HG02938 (cell line): ENCODE results near the gene KRTAP12-4.
"Not testable (repeated sequence)": the region's sequence is repeated elsewhere in the genome, so short reads cannot be mapped to it uniquely, and the experiment has no call there.

ENCODE experiments used
- ATAC-seq: cut with Tn5 transposase; IDR thresholded peaks from one replicate; pipeline ENCODE4 v1.9.1; 2021; ENCODE audit warnings: mild to moderate bottlenecking, moderate library complexity; ENCODE audit not compliant: unreplicated experiment

Gene KRTAP12-4

DNA sequence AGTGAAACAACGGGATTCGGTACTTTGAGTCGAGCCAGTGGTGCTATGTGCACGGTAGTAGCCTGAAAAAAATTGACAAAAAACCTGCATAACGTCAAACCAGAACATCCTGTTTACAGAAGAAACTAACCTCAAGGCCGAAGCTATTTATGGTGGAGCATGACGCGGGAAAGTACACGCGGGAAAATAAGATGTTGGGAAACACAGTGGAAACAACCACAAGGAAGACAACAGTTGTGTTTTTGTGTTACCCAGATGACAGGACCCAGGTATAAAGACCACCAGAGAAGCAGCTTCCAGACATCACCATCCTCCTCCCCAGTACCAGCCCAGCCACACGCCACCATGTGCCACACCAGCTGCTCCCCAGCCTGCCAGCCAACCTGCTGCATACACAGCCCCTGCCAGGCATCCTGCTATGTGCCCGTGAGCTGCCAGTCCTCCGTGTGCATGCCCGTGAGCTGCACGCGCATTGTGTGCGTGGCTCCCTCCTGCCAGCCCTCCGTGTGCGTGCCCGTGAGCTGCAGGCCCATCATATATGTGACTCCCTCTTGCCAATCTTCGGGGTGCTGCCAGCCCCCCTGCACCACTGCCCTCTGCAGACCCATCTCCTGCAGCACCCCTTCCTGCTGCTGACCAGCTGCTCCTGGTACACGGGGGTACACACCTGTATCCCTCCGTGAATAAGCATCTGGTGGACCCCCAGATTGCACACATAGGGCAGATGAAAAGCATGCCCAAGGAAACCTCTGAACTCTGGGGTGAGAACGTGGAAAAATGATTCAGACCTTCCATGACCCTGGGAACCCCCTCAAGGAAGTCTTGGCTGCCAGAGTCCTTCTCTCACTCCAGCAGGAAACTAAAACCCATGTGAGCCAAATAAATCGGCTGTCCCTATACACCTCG is 3.4 kb upstream of the KRTAP12-4 start, which contains the start of gene KRTAP12-3:
Gene KRTAP12-3 (plus strand): TSS at position 298 of the 906 bp plus-strand sequence. CDS start 48 bp downstream, at position 346.
- no peak for ATAC-seq

DNA sequence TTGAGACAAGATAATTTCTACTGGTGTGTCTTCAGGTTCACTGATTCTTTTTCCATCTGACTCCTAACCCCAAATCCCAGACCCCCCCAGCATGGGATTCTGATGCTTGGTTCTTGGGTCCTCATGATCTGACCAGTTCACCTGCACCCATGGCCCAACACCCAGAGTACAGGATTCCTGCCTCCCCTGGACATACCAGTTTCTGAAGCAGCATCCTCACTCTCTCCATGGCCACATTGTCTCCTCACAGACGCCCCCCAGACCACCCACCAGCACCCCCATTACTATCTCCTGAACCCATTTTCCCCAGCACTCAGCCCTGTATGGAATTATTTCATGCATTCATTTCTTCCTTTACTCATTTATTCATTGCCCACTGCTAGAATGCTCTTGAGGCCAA is 2.4 kb upstream of the KRTAP12-4 start:
- no peak for ATAC-seq

DNA sequence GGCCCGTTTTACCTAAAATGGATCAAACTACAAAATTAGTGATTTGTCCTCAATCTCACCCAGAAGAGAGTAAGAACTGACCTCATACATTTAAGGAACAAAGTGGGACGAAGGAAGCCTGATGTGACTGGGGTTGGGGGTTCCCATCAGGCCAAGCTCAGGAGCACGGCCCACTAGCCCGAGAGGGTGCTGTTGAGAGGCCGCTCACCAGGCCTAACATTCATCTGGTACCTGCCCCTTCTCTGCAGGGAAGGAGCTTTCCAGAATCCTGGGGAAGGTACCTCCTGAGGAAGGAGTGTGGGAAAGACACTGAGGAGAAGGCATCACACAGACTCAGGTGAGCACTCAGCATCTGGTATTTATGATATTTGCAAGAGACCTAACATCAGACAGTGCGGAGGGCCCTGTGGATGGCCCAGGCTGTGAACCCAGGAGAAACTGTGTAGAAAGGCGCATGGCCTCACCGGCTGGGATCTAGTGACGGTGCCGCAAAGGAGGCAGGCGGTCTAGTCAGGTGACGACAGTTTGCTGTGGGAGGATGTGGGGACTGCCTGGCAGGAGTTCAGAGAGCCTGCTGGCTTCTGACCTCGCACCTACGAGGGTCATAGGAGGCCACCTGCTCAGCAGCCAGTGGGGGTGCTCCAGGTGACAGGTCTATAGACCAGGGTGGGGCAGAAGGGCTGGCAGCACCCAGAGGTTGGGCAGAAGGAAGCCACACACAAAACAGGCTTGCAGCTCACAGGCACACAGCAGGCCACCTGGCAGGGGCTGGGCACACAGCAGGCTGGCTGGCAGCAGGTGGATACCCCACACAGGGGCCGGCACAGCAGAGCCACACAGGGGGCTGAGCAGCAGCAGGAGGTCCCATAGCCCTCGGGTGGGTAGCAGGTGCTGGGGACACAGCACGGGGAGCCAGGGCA is 543 bp downstream of the KRTAP12-4 start:
- ATAC-seq, result no peak

DNA sequence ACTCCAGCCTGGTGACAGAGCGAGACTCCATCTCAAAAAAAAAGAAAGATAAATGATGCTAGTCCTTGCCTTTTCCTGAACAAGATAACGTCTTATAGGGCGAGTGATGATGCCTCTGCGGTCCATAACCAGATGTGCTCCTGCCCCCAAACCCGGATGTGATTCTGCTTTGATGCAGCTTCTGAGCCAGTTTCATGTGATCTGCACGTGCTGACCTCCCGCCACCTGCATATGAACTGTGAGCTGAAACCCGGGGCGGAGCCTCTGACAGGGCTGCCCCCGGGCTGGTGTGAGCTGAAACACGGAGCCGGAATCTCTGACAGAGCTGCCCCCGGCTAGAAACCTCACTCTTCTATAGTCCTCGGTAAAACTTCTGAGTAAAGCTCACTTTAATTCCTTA is 1.3 kb downstream of the KRTAP12-4 start:
- no peak for ATAC-seq

DNA sequence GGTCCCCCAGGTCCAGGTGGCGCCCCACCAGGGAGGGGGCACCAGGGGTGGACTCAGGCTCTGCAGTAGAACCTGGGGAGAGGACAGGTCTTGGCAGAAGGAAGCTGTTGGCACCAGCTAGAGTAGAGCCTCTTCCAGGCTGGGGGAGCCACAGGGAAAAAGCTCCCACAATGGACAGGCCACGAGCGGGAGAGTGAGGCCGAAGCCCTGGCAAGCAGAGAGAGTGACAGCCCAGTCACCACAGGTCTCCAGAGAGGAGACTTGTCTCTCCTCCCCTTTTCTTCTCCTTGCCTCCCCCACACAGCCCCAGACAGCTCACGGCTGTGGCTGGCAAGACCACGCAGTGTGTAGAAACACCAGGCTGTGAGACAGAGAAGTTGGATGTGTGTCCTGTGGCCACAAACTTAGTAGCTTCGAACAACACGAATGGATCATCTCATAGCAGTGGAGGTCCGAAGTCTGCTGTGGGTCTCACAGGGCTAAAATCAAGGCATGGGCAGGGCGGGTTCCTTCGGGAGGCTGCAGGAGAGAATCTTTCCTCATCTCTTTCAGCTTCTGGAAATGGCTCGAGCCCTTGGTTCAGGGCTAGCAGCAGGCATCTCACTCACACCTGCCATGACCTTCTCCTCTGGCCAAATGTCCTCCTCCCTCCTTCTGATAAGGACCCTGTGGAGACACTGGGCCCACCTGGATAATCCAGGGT is 3.3 kb downstream of the KRTAP12-4 start:
- ATAC-seq, result no peak

DNA sequence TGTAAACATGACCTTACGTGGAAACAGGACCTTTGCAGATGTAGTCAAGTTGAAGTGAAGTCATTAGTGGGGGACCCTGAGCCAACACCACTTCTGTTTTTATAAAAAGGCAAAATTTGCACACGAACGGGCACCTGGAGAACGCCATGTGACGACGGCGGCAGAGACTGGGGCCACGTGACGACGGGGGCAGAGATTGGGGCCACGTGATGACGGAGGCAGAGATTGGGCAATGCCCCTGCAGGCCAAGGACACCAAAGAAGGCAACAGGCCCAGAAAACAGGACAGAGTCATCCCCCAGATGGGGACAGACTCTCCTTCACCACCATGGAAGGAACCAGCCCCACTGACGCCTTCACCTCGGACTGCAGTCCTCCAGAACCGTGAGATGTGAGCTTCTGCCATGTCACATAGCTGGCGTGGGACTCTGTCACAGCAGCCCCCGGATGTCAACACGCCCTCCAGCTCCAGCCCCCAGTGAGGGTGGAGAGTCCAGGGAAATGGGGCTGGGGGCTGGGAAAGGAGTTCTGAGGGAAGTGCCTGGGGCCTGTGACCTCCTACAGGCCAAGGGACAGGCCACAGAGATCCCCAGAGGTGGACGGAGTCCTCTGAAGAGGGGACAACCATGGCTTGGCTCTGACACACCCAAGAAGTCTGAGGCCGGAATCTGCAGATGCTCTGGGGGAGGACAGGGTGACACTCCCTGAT is 4.0 kb downstream of the KRTAP12-4 start:
- ATAC-seq, result no peak

DNA sequence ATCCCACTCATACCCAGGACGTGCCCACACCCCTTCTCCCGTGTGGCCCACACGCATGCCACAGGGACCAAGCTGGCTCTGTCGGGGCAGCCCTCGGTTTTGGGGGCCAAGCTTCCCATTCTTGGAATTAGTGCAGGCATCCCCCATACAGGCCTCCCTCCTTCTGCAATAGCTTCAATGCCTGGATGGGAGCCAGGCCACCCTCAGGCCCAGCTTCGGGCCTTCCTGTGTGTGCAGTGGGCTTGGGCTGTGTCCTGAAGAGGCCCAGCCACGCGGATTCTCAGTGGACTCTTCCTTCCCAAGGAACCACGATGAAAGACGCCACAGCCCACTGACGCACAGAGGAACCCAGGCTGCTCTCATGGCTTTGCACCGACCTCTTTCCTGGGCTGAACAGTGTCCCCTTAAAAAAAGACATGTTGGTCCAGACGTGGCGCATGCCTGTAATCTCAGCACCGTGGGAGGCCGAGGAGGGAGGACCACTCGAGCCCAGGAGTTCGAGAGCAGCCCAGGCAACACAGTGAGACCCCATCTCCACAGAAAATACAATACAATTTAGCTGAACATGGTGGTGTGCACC is 4.8 kb downstream of the KRTAP12-4 start:
- no peak for ATAC-seq

DNA sequence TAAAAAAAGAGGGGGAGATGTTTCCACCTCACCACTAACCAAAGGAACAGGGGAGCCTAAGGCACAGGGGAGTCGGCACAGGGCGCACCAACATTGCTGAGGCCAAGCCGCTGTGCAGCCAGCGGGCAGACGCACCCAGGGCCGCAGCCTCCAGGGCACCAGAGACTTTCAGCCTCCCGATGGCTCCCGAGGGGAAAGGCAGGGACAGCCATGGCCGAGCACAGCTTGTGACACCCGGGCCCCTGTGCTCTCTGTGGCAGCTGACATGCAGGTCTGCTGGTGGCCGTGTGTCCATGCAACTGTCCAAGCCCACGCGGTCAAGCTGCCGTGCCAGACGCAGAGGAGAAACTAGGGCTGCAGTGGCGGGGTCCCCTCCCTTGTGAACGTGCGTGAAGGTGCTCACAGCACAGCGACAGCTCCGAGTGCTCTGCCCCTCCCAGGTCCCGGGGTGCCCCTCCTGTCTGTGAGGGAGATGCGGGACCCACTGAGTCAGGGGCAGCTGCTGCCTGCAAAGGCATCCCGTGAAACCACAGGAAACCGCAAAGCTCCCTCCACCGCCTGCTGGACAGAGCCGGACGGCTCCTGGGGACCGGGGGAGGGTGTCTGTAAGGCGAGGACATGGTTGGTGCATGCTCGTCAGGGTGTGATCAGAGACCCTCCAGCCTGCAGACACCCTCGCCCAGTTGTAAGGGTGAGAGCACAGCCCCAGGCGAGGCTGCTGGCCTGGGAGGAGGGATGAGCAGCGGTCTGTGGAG is 5.7 kb downstream of the KRTAP12-4 start:
- ATAC-seq, result no peak

DNA sequence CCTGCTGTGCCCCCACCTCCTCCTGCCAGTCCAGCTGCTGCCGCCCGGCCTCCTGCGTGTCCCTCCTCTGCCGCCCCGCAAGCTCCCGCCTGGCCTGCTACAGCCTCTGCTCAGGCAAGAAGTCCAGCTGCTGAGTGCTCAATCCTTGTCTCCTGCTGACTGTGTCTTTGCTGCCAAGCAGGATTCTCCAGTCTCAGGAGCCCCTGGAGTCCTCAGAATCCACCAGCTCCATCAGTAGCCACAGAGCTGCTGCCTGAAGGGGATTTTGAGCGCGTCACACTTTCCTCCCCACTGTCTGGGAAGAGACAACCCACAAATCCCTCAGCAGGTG is 7.3 kb downstream of the KRTAP12-4 start:
- ATAC-seq, result no peak

DNA sequence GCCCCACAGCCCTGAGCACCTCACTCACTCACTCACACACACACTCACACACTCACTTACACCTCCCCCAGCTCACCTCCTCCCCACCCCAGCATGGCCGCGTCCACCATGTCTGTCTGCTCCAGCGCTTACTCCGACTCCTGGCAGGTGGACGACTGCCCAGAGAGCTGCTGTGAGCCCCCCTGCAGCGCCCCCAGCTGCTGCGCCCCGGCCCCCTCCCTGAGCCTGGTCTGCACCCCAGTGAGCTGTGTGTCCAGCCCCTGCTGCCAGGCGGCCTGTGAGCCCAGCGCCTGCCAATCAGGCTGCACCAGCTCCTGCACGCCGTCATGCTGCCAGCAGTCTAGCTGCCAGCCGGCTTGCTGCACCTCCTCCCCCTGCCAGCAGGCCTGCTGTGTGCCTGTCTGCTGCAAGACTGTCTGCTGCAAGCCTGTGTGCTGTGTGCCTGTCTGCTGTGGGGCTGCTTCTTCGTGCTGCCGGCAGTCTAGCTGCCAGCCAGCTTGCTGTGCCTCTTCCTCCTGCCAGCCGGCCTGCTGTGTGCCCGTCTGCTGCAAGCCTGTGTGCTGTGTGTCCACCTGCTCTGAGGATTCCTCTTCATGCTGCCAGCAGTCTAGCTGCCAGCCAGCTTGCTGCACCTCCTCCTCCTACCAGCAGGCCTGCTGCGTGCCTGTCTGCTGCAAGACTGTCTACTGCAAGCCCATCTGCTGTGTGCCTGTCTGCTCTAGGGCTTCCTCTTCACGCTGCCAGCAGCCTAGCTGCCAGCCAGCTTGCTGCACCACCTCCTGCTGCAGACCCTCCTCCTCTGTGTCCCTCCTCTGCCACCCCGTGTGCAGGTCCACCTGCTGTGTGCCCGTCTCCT is 7.9 kb downstream of the KRTAP12-4 start, which contains the start of gene KRTAP10-11:
Gene KRTAP10-11 (plus strand): TSS at position 49 of the 856 bp plus-strand sequence. CDS start 45 bp downstream, at position 94.
- ATAC-seq, result not testable (repeated sequence)

DNA sequence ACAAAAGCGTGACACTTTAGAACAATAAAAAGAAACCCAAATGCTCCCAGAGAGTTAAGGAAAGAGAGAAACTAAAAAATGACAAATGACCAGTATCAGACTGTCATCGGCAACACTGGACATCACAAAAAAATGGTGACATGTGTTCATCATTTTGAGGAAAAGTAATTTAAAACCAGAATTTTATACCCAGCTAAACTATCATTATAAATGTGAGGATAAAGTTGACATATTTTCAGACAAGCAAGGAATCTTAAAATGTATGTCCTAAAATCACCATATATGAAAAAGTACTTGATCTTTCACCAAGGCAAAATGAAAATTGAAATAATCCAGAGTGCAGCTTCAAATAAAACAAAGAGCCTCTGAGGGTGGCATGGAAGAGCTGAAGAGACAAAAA is 9.6 kb downstream of the KRTAP12-4 start:
- ATAC-seq, result no peak

DNA sequence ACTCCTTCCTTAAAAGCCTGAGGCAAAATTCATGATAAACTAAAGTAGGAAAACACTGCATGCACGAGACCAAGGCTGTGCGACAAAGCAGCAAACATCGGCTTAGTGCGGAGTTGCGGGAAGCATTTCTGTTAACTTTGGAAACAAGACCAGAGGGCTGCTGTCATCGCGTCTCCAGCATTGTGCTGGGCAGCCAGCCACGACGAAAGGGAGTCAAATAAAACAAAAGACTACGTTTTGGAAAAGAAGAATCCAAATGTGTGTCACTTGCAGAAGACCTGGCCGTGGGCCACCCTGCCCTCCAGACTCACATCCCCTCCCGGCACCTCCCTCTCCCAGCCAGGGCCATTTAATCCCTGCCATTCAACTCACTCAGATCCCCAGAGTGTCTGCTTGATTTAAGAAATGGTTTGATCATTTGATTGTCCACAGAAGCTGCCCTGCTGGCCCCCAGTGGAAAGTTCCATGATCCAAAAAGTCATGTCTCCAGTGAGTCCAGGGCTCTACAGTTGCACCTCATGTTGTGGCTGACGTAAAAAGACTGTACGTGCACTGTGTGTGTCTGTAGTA is 10.6 kb downstream of the KRTAP12-4 start:
- no peak for ATAC-seq

DNA sequence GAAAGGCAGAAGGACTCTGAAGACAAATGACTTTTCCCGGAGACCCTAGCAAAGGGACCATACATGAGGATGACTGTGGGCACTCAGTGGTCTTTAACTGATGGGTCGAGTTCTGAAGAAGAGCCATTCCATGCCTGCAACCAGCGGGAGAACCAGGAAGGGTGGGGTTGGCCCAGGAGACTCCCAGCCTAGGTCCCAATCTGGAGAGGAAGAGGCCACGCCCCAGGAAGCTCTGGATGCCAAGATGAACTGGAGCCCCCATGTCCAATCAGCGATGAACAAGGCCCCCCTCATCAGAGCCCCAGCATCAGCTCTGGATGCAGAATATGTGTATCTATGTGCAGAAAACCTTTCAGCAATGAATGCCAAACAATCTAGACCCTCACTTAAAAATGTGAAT is 13.7 kb downstream of the KRTAP12-4 start:
- no peak for ATAC-seq

DNA sequence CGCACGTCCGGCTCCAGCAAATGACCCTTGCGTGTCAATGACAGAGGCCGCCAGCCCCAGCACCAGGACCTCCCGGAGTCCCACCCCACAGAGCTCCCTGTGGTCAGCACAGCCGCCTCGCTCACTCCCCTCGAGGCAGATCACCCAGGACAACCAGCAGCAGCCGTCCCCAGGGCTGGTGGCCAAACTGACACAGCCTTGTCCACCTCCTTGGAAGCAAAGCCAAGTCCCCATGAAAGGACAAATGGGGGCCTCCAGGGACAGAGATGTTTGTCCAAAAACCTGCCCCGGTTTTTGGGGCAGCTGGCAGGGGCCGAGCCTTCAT is 15.2 kb downstream of the KRTAP12-4 start:
- no peak for ATAC-seq

DNA sequence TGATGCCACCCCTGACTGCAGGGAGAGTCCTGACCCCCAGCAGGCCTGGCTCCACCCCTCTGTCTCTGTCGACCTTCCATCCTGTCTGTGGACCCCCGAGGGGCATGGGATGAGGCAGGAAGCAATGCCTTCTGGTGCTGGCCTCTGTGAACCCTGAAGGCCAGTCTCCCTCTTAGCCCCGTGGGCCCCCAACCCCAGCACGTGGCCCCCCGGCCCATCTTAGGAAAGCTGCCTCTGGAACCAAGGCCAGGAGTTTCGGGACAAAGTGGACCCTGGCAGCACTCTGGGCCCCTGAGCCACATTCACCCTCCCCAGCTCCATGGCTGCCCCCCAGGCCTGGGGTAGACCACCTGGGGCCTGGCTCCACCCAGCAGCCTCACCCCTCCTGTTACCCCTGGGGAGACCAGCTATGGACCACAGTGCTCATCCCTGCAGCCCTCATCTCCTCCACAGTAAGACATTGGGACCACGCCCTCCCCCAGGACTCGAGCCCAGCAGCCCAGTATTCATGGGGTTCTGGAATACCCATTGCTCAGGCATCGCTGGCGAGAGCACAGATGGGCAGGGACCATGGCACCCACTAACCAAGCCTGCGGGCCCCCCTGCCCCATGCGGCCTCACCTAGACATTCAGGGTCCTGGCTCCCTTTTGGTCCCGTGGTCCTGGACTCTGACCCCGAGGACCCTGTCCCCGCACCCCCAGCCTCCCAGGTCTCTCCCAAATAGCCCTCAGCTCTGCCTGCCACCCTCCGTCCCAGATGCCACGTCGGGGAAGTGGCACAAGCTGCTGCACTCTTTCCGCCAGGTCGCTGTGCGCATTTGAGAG is 15.7 kb downstream of the KRTAP12-4 start:
- not testable (repeated sequence) for ATAC-seq

DNA sequence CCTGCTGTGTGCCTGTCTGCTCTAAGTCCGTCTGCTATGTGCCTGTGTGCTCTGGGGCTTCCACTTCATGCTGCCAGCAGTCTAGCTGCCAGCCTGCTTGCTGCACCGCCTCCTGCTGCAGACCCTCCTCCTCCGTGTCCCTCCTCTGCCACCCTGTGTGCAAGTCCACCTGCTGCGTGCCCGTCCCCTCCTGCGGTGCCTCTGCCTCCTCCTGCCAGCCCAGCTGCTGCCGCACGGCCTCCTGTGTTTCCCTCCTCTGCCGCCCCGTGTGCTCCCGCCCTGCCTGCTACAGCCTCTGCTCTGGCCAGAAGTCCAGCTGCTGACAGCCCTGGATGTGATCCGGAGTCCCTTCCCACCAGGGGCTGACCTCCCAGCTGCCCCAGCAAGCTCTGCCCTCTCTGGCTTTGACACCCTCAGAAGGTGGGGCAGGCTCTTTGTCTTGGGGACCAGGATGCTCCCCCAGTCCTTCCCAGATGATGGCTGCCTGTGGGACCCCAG is 16.6 kb downstream of the KRTAP12-4 start:
- ATAC-seq, result not testable (repeated sequence)
